HG02763 (cell line): ENCODE measurements around the gene SLC22A23.

ENCODE experiments used
- ATAC-seq: cut with Tn5 transposase; IDR thresholded peaks from one replicate; pipeline ENCODE4 v1.9.1; 2021; ENCODE audit warnings: mild to moderate bottlenecking, moderate library complexity; ENCODE audit not compliant: unreplicated experiment

Gene SLC22A23

GRCh38 chr6:3372912-3373554 is 83.8 kb downstream of the SLC22A23 start:
- no peak for ATAC-seq

- ATAC-seq = no peak
Measured at GRCh38 chr6:3372184-3372846, 84.5 kb downstream of the SLC22A23 start.

- no peak for ATAC-seq
Measured at GRCh38 chr6:3371222-3371949, 85.5 kb downstream of the SLC22A23 start.

- no peak for ATAC-seq
Measured at GRCh38 chr6:3370361-3371221, 86.3 kb downstream of the SLC22A23 start.

GRCh38 chr6:3369985-3370360 is 86.9 kb downstream of the SLC22A23 start:
- no peak for ATAC-seq

- ATAC-seq = no peak
Measured at GRCh38 chr6:3368685-3369084, 88.2 kb downstream of the SLC22A23 start.

- ATAC-seq = no peak
Measured at GRCh38 chr6:3367630-3368029, 89.2 kb downstream of the SLC22A23 start.

- no peak for ATAC-seq
Measured at GRCh38 chr6:3366596-3367413, 90.0 kb downstream of the SLC22A23 start.

- ATAC-seq = no peak
Measured at GRCh38 chr6:3364391-3364790, 92.5 kb downstream of the SLC22A23 start.

GRCh38 chr6:3363296-3364025 is 93.4 kb downstream of the SLC22A23 start:
- no peak for ATAC-seq

- ATAC-seq = no peak
Measured at GRCh38 chr6:3361312-3362037, 95.4 kb downstream of the SLC22A23 start.

GRCh38 chr6:3360727-3361045 is 96.2 kb downstream of the SLC22A23 start:
- no peak for ATAC-seq

GRCh38 chr6:3359973-3360726 is 96.7 kb downstream of the SLC22A23 start:
- ATAC-seq = no peak

GRCh38 chr6:3359101-3359752 is 97.6 kb downstream of the SLC22A23 start:
- no peak for ATAC-seq

GRCh38 chr6:3358413-3359100 is 98.3 kb downstream of the SLC22A23 start:
- no peak for ATAC-seq

- ATAC-seq = no peak
Measured at GRCh38 chr6:3357678-3358077, 99.2 kb downstream of the SLC22A23 start.

GRCh38 chr6:3356824-3357420 is 99.9 kb downstream of the SLC22A23 start:
- no peak for ATAC-seq
